ENCODE measurements around the gene SCGB1C2. TPM values are rescaled to one million over a fixed set of nuclear protein-coding genes. Genes with fewer than 3 reads are reported as not detected.
"Not testable (repeated sequence)": the region's sequence is repeated elsewhere in the genome, so short reads cannot be mapped to it uniquely, and the experiment has no call there.

Gene SCGB1C2
- not detected for total RNA-seq

DNA sequence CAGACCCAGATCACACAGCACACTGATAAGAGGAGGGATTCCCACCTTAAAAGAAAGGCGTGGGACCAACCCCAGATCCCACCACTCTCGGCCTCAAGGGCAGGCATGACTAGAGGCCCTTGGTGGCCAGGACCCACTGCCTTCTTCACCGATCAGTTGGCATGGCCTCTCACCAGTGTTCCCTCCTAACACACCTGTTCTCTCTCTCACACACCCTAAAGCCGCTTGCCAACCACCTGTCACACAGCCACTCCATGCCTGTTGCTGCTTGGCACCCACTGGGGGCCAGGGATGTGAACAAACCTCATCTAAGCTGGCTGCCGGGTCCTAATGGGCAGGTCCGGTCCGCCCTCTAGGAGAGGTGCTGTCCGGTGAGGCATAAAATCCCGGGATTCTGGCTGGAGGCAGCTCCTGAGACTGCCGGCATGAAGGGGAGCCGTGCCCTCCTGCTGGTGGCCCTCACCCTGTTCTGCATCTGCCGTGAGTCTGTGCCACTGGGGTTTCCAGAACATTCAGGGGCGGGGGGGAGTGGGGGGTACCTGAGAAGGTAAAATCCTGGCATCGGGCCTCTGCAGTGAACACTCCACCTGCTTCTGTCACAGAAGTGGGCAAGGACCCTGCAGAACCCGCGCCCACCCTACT, at the start of gene SCGB1C2:
TSS of gene SCGB1C2 (plus strand) at position 404 of the 642 bp plus-strand sequence. CDS start at position 426, 22 bp downstream.
- not testable (repeated sequence) for H3K36me3 Mint-ChIP-seq; ATAC-seq; H3K4me1 Mint-ChIP-seq; H3K9me3 Mint-ChIP-seq (ENCODE audit: low read depth); H3K27ac Mint-ChIP-seq; H3K4me3 Mint-ChIP-seq; DNase-seq; H3K27me3 Mint-ChIP-seq
- CTCF ChIA-PET, result interaction anchor here (1.0 kb wide), 1 partner anchor 16 kb away, joined by 3 read pairs; no protein-coding TSS in a partner anchor

DNA sequence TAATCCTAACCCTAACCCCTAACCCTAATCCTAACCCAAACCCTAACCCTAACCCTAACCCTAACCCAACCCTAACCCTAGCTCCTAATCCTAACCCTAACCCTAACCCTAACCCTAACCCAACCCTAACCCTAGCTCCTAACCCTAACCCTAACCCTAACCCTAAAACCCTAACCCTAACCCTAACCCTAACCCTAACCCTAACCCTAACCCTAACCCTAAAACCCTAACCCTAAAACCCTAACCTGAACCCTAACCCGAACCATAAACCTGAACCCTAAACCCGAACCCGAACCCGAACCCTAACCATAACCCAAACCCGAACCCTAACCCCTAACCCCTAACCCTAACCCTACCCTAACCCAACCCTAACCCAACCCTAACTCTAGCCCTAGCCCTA, 24.3 kb upstream of the SCGB1C2 start:
- H3K4me3 Mint-ChIP-seq; H3K4me1 Mint-ChIP-seq; DNase-seq; H3K9me3 Mint-ChIP-seq (ENCODE audit: low read depth); ATAC-seq; H3K27me3 Mint-ChIP-seq; CTCF ChIA-PET; H3K27ac Mint-ChIP-seq; H3K36me3 Mint-ChIP-seq: not testable (repeated sequence)

DNA sequence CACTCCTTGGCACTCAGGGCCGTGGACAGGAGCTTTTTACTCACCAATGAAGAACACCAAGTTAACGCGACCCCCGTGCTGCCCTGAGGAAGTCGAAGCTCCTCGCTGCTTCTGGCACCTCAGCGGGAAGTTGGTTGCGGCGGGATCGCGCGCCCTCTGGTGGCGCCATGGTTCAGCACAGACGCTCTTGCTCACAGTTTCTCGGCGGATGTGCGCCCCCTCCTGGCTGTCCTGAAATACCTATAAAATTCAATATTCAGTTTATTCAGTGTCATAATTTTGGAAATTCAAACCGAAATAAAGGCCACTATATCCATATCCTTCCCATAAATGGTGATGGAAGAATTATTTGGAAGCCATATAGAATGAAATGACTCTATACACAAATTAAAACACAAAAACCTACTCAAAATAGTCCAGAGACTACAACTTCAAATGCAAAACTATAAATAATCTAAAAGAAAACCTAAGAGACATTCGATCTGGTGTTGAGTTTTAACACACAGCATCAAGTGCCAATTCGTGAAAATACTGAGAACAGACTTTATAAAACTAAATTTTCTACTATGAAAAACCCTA, 18.9 kb upstream of the SCGB1C2 start:
- H3K27me3 Mint-ChIP-seq; H3K4me3 Mint-ChIP-seq; H3K9me3 Mint-ChIP-seq (ENCODE audit: low read depth); ATAC-seq; CTCF ChIA-PET; DNase-seq; H3K27ac Mint-ChIP-seq; H3K36me3 Mint-ChIP-seq; H3K4me1 Mint-ChIP-seq: not testable (repeated sequence)

DNA sequence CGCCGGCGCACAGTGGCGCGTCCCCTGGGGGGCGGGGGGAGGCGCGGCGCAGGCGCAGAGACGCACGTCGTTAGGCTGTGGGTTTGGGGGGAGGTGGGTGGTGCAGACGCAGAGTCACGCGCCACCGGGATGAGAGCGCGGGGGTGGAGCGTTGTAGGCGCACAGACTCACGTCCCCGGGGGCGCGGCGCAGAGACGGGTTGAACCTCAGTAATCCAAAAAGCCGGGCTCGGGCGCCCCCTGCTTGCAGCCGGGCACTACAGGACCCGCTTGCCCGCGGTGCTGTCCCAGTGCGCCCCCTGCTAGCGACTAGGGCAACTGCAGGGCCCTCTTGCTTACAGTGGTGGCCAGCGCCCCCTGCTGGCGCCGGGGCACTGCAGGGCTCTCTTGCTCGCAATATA, 3.4 kb upstream of the SCGB1C2 start:
- DNase-seq; H3K9me3 Mint-ChIP-seq (ENCODE audit: low read depth); H3K36me3 Mint-ChIP-seq; CTCF ChIA-PET; H3K4me3 Mint-ChIP-seq; H3K27ac Mint-ChIP-seq; H3K4me1 Mint-ChIP-seq; ATAC-seq; H3K27me3 Mint-ChIP-seq: not testable (repeated sequence)

DNA sequence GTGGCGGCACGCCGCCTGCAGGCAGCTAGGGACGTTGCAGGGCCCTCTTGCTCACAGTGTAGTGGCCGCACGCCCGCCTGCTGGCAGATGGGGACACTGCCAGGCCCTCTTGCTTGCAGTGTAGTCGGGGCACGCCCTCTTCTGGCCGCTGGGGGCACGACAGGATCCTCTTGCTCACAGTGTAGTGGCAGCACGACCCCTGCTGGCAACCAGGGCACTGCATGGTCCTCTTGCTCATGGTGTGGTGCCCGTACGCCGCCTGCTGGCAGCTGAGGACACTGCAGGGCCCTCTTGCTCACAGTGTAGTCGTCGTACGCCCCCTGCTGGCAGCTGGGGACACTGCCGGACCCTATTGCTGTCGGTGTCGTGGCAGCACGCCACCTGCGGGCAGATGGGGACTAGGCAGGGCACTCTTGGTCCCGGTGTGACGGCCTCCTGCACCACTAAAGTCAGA, 3.0 kb upstream of the SCGB1C2 start:
- H3K4me3 Mint-ChIP-seq; H3K27ac Mint-ChIP-seq; H3K36me3 Mint-ChIP-seq; H3K27me3 Mint-ChIP-seq; CTCF ChIA-PET; H3K4me1 Mint-ChIP-seq; H3K9me3 Mint-ChIP-seq (ENCODE audit: low read depth): not testable (repeated sequence)
- DNase-seq (peak; percentile 73), ATAC-seq (peak; percentile 85)

DNA sequence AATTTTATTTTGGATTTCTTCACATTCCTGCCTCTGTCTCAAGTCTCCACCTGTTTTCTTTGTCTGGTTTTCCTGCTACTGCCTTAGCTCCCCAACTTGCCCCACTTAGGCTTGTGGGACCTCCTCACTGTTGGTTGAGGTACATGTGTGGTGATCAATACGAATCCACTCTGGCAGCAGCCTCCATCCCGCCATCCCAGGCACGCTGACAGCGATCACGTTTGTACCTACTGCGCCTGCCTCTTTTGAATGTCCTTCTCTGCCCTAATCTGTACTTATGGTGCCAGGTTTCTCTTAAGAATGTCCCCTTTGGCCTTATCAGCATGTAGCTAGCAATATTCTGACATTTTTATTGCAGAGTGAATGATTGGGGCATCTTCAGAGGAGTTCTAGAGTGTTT, 2.3 kb upstream of the SCGB1C2 start:
- H3K27ac Mint-ChIP-seq; ATAC-seq; DNase-seq; H3K4me1 Mint-ChIP-seq; H3K4me3 Mint-ChIP-seq; H3K9me3 Mint-ChIP-seq (ENCODE audit: low read depth); H3K27me3 Mint-ChIP-seq; CTCF ChIA-PET; H3K36me3 Mint-ChIP-seq: not testable (repeated sequence)

DNA sequence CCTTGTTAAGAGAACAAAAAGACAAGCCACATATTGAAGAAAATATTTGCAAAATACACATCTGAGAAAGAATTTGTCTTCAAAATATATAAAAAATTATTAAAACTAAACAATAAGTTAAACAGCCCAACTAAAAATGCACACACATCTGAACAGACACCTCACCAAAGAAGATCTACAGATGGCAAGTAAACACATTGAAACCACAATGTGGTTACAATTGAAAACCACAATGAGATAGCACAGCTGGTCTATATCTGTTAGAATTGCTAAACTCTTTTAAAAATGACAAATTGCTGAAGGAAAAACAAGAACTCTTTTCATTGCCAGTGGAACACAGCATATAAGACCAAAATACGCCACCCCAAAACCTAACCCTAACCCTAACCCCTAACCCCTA, 1.5 kb upstream of the SCGB1C2 start:
- not testable (repeated sequence) for H3K27ac Mint-ChIP-seq; ATAC-seq; H3K27me3 Mint-ChIP-seq; H3K9me3 Mint-ChIP-seq (ENCODE audit: low read depth); H3K36me3 Mint-ChIP-seq; H3K4me1 Mint-ChIP-seq; H3K4me3 Mint-ChIP-seq; DNase-seq
- CTCF ChIA-PET, result interaction anchor here (1.0 kb wide), 1 partner anchor 18 kb away, joined by 3 read pairs; no protein-coding TSS in a partner anchor

DNA sequence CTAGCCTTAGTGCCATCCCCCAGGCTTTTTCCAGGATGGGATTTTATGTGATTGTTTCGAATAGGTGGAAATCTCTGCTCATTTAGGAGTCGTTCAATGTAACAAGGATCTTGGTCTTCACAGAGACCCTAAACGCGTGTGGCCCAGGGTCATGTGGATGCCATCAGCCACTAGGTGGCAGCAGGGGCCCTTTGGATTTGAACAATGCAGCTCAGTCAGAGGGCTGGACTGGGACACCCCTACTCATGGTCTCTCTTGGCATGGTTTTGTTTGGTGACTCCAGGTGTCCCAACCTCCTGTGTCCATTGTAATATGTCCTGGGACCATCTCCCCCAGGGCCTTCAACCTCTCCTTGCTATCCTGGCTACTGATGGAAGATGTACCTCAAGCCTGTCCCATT, 838 bp upstream of the SCGB1C2 start:
- DNase-seq (peak; percentile 82), ATAC-seq (peak; percentile 84)
- not testable (repeated sequence) for H3K36me3 Mint-ChIP-seq; H3K4me1 Mint-ChIP-seq; H3K27me3 Mint-ChIP-seq; H3K27ac Mint-ChIP-seq; H3K9me3 Mint-ChIP-seq (ENCODE audit: low read depth); H3K4me3 Mint-ChIP-seq
- CTCF ChIA-PET, result interaction anchor here (1.0 kb wide), 1 partner anchor 17 kb away, joined by 3 read pairs; no protein-coding TSS in a partner anchor

DNA sequence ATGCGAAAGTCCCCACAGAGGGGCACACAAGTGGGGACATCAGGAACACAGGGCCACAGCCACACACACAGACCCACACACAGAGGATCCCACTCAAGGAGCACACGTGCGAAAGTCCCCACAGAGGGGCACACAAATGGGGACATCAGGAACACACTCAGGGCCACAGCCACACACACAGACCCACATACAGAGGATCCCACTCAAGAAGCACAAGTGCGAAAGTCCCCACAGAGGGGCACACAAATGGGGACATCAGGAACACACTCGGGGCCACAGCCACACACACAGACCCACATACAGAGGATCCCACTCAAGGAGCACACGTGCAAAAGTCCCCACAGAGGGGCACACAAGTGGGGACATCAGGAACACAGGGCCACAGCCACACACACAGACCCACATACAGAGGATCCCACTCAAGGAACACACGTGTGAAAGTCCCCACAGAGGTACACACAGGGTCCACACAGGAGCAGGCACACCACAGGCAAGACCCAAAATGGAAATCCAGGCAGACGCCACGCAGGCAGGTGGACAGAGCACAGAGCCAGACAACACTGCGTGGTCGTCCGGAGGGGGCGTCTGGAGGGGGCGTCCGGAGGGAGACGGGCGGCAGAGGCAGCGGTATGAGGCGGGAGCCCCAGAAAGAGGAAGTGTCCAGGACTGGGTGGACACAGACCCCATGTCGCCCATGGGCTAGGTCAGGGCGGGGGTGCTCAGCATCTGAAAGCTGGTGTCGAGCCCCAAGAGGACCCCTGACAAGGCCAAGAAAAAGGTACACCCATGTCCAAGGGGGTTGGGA, 2.2 kb downstream of the SCGB1C2 start:
- H3K27me3 Mint-ChIP-seq; H3K4me1 Mint-ChIP-seq; H3K9me3 Mint-ChIP-seq (ENCODE audit: low read depth); H3K27ac Mint-ChIP-seq; ATAC-seq; CTCF ChIA-PET; H3K36me3 Mint-ChIP-seq; H3K4me3 Mint-ChIP-seq: not testable (repeated sequence)
- peak; percentile 37 for DNase-seq

DNA sequence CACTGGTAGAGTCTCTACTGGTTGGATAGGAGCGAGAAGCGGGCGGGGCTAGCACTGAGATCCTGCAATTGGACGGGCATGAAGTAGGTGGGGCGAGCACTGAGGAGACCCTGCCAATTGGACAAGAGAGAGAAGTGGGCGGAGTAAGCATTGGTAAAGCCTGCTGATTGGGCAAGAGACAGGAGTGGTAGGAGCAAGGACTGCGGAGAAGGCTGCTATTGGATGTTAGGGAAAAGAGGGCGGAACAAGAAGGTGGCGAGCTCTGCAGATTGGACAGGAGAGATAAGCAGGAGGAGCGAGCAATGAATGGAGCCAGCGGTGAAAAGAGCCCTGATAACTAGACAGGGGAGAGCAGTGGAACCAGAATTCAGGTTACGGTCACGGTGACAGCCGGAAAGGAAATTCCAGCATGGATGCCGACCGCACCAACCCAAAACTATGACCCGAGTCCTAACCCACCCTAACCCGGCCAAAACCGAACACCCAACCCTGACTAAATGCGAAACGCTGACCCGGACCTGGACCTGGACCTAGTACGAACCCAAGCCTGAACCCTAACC, 4.8 kb downstream of the SCGB1C2 start:
- ATAC-seq, result no peak
- H3K4me1 Mint-ChIP-seq, result peaks cover 2% of the 10 kb centered on the region
- DNase-seq, result peak; percentile 54
- no peak overlapping the region for H3K27ac Mint-ChIP-seq
- CTCF ChIA-PET, result no interaction called here
- no peaks in the 10 kb centered on the region for H3K9me3 Mint-ChIP-seq (ENCODE audit: low read depth)
- H3K36me3 Mint-ChIP-seq, result no peaks in the 10 kb centered on the region
- no peaks in the 10 kb centered on the region for H3K27me3 Mint-ChIP-seq
- no peak overlapping the region for H3K4me3 Mint-ChIP-seq

DNA sequence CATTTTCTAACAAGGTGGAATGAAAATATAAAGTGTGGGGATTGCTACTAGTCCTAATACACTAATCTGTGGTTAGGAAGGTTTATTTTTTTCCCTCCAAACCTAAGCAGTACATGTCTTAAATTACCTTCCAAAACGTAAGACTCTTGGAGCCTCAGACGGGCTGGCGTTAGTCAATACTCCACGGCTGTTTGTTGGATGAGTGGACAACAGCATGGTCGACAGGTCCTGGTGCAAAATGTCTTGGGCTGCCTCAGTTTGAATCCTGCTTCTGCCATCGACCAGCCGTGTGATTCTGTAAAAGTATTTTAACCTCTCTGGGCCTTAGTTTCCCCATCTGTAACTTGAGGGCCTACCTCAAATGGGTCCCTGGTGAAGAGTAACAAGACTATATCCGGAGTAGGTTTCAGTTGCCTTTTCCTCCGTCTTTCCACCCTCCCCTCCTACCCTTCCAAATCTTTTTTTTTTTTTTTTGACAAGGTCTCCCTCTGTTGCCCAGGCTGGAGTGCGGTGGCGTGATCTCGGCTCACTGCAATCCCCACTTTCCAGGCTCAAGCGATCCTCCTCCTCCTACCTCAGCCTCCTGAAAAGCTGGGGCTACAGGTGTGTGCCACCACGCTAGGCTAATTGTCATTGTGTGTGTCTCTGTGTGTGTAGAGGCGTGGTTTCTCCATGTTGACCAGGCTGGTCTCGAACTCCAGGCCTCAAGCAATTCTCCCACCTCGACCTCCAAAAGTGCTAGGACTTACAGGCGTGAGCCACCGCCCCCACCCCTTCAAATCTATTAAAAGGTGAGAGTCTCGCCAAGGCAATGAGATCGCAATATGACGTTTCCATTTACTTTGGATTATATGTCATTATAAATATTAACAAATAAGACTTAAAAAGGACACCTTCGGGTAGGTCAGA, 5.8 kb downstream of the SCGB1C2 start:
- no peak for ATAC-seq
- Mint-ChIP-seq H3K27me3 (no peaks in the 10 kb centered on the region), H3K36me3 (no peaks in the 10 kb centered on the region), H3K27ac (no peak overlapping the region), H3K4me1 (peaks cover 2% of the 10 kb centered on the region), H3K9me3 (ENCODE audit: low read depth) (no peaks in the 10 kb centered on the region), H3K4me3 (no peak overlapping the region)
- DNase-seq, result peak; percentile 34
- CTCF ChIA-PET, result interaction anchor here (1.0 to 1.7 kb wide), 3 partner anchors 557 to 838 kb away, joined by 3 to 4 read pairs (median 3); no protein-coding TSS in a partner anchor

DNA sequence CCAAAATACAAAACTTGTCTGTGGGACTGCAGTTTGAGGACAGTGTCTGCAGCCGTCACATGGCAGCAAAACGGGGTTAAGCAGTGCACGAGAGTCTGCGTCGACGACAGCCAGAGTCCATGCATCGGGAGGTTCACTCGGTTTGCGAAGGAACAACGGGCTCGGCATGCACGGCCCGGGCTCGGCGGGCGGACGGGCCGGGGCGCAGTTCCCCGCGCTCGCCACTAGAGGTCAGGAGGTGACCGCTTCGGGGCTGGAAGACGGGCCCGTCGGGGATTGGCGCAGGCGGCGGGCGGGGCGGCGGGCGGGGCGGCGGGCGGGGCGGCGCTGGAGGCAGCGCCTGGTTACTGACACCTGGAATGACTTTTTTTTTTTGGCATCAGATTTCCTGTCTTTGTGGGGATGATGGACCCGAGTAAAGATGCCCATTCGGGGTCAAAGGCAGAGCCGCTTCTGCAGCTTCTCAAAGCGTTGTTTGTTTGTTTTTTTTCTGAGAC, 6.5 kb downstream of the SCGB1C2 start:
- no peak overlapping the region for H3K4me3 Mint-ChIP-seq
- peak; percentile 84 for DNase-seq
- CTCF ChIA-PET, result interaction anchor here (1.0 to 1.7 kb wide), 4 partner anchors 242 to 837 kb away, joined by 3 to 6 read pairs (median 4); no protein-coding TSS in a partner anchor

More for the DNA sequence above, 6.5 kb downstream of the SCGB1C2 start:
- peak; percentile 88 for ATAC-seq
- no peak overlapping the region for H3K27ac Mint-ChIP-seq
- H3K9me3 Mint-ChIP-seq (ENCODE audit: low read depth), result no peaks in the 10 kb centered on the region
- H3K4me1 Mint-ChIP-seq, result peaks cover 2% of the 10 kb centered on the region
- H3K27me3 Mint-ChIP-seq, result no peaks in the 10 kb centered on the region
- no peaks in the 10 kb centered on the region for H3K36me3 Mint-ChIP-seq
